Loucy (cell line): ENCODE data around the gene ADAT2.

Experiments used
- H2AFZ ChIP-seq: fragments of 200-600 bp; sonication (generic); 2 replicates; pipeline ENCODE4 v1.6.0; 2016; ENCODE audit warnings: antibody characterized with exemption, mild to moderate bottlenecking, low read length, moderate library complexity
- H3F3A ChIP-seq: fragments of 200-600 bp; 2 replicates; pipeline ENCODE4 v1.6.0; 2016; ENCODE audit warnings: antibody characterized with exemption, low read depth, mild to moderate bottlenecking
- H3K27me3 ChIP-seq: fragments of 200-600 bp; sonication (generic); 2 replicates; pipeline ENCODE4 v1.6.1; 2014; ENCODE audit warnings: low read length, mild to moderate bottlenecking; ENCODE audit not compliant: insufficient read depth, poor library complexity, severe bottlenecking
- H3K36me3 ChIP-seq: fragments of 200-600 bp; sonication (generic); 2 replicates; pipeline ENCODE4 v1.6.1; 2016; ENCODE audit warnings: low read length; ENCODE audit not compliant: insufficient read depth
- H3K4me1 ChIP-seq: fragments of 200-600 bp; sonication (generic); 2 replicates; pipeline ENCODE4 v1.5.1; 2014; ENCODE audit warnings: low read length, mild to moderate bottlenecking; ENCODE audit not compliant: insufficient read depth, poor library complexity, severe bottlenecking
- H3K4me2 ChIP-seq: fragments of 200-600 bp; sonication (generic); 2 replicates; pipeline ENCODE4 v1.6.0; 2014; ENCODE audit warnings: antibody characterized with exemption, low read length, low read depth, mild to moderate bottlenecking; ENCODE audit not compliant: poor library complexity, severe bottlenecking
- H3K4me3 ChIP-seq: fragments of 200-600 bp; sonication (generic); 2 replicates; pipeline ENCODE4 v1.5.1; 2014; ENCODE audit warnings: low read length, mild to moderate bottlenecking, mixed read lengths; ENCODE audit not compliant: poor library complexity, severe bottlenecking
- H3K79me2 ChIP-seq: fragments of 200-600 bp; sonication (generic); 2 replicates; pipeline ENCODE4 v1.6.1; 2014; ENCODE audit warnings: low read length; ENCODE audit not compliant: insufficient read depth
- H3K9ac ChIP-seq: fragments of 200-600 bp; sonication (generic); 2 replicates; pipeline ENCODE4 v1.6.0; 2014; ENCODE audit warnings: mild to moderate bottlenecking, low read depth, low read length, moderate library complexity; ENCODE audit not compliant: poor library complexity, severe bottlenecking
- H3K9me2 ChIP-seq: fragments of 200-600 bp; sonication (generic); replicated peaks from 2 replicates; pipeline ENCODE4 v1.6.1; 2016; ENCODE audit warnings: low read depth, low read length, mixed read lengths
- H3K9me3 ChIP-seq: fragments of 200-600 bp; sonication (generic); 2 replicates; pipeline ENCODE4 v1.6.1; 2014; ENCODE audit warnings: mild to moderate bottlenecking, antibody characterized with exemption, low read length, low read depth; ENCODE audit not compliant: insufficient read depth
- H4K20me1 ChIP-seq: fragments of 200-600 bp; sonication (generic); 2 replicates; pipeline ENCODE4 v1.6.0; 2014; ENCODE audit warnings: antibody characterized with exemption, low read length, mild to moderate bottlenecking; ENCODE audit not compliant: insufficient read depth, poor library complexity, severe bottlenecking
- CTCF ChIP-seq: fragments of 200-600 bp; sonication (generic); conservative IDR thresholded peaks from 2 replicates; pipeline ENCODE4 v1.5.1; 2014; ENCODE audit warnings: mild to moderate bottlenecking, antibody characterized with exemption, low read length
- EZH2phosphoT487 ChIP-seq: fragments of 200-600 bp; IDR thresholded peaks from 2 replicates; pipeline ENCODE4 v1.6.1; 2018; ENCODE audit warnings: antibody characterized with exemption, mild to moderate bottlenecking, moderate library complexity, borderline replicate concordance

Gene ADAT2

GRCh38 chr6:143465546-143465945, 15.1 kb upstream of the ADAT2 start:
- Histone ChIP-seq H3K9me2 (no peaks in the 10 kb centered on the region), H3K4me1 (no peaks in the 10 kb centered on the region), H4K20me1 (no peaks in the 10 kb centered on the region), H3K36me3 (peaks cover 19% of the 10 kb centered on the region; the same call in 1 of the 2 replicates), H3K9me3 (no peaks in the 10 kb centered on the region), H3K79me2 (peaks cover 3% of the 10 kb centered on the region; the same call in 1 of the 2 replicates), H3K4me2 (no peak overlapping the region), H3K27me3 (no peaks in the 10 kb centered on the region), H3K9ac (no peak overlapping the region), H2AFZ (no peak overlapping the region), H3K4me3 (no peak overlapping the region), H3F3A (no peaks in the 10 kb centered on the region)
- no peak for TF ChIP-seq CTCF
- no peak for TF ChIP-seq EZH2phosphoT487

GRCh38 chr6:143457563-143458359, 7.3 kb upstream of the ADAT2 start:
- Histone ChIP-seq H2AFZ (no peak overlapping the region), H3K9ac (peak overlapping the region; percentile 37), H3K36me3 (peaks cover 4% of the 10 kb centered on the region; the same call in 1 of the 2 replicates), H3K4me2 (peak overlapping the region; percentile 47), H3K4me3 (peak overlapping the region; percentile 3), H3K4me1 (peaks cover 28% of the 10 kb centered on the region), H3K9me3 (no peaks in the 10 kb centered on the region), H3K9me2 (no peaks in the 10 kb centered on the region), H3F3A (no peaks in the 10 kb centered on the region), H3K79me2 (peaks cover 52% of the 10 kb centered on the region), H4K20me1 (peaks cover 3% of the 10 kb centered on the region), H3K27me3 (no peaks in the 10 kb centered on the region)
- no peak for TF ChIP-seq CTCF
- no peak for TF ChIP-seq EZH2phosphoT487

DNA sequence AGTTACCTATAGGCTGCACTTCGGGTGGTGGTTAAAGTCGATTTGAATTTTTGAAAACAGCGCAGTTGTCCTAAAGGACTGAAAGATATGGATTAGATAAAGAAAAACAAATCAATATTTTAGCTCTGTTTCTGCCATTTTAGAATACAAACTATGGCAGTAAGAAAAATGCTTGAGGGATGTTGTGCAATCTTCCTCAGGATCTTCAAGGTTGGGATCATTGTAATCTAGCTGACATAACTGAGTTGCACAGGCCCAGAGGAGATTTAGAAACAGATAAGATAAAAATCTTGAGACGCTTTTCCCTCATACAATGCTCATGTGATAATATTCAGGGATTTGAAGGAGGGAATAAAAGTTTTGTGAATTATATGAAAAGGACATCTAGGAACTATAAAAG, 1.0 kb upstream of the ADAT2 start:
- no peaks in the 10 kb centered on the region for H3K9me3 ChIP-seq
- H3K79me2 ChIP-seq, result peaks cover 75% of the 10 kb centered on the region

More for the DNA sequence above, 1.0 kb upstream of the ADAT2 start:
- no peak for TF ChIP-seq CTCF
- TF ChIP-seq EZH2phosphoT487, result no peak
- Histone ChIP-seq H3K36me3 (no peaks in the 10 kb centered on the region), H3K9ac (peak overlapping the region; percentile 82), H3K9me2 (no peaks in the 10 kb centered on the region), H3K4me2 (peak overlapping the region; percentile 93), H3F3A (peaks cover 13% of the 10 kb centered on the region; the same call in 1 of the 2 replicates), H2AFZ (0 out of 2 replicates have a peak overlapping the region, but pooled peaks have one; percentile 88), H3K27me3 (no peaks in the 10 kb centered on the region), H4K20me1 (no peaks in the 10 kb centered on the region), H3K4me3 (peak overlapping the region; percentile 98), H3K4me1 (peaks cover 42% of the 10 kb centered on the region)
